NB4 (cell line): Measurements from ENCODE around the gene FRYL.
A peak's percentile ranks its signal among the peaks of the same experiment; 100 is the strongest.

ENCODE experiments used
- DNase-seq: peaks from one replicate; pipeline ENCODE4 v3.0.0; 2010; ENCODE audit warnings: low read depth
- H3K4me3 ChIP-seq: one replicate; pipeline ENCODE4 v1.5.1; 2011; ENCODE audit warnings: mild to moderate bottlenecking, low read depth, low read length, moderate library complexity
- MYC ChIP-seq: IDR thresholded peaks from 2 replicates; pipeline ENCODE4 v1.6.1; 2011; ENCODE audit warnings: low read depth, low read length
- POLR2A ChIP-seq: IDR thresholded peaks from 2 replicates; pipeline ENCODE4 v1.6.1; 2011; ENCODE audit warnings: mild to moderate bottlenecking; ENCODE audit not compliant: insufficient read length; ENCODE audit errors: extremely low read depth
- TF ChIP-seq, protein P1 (sequence below): IDR thresholded peaks from 2 replicates; pipeline ENCODE4 v1.6.1; 2011; ENCODE audit warnings: low read depth, low read length
- TF ChIP-seq, protein P2 (sequence below): IDR thresholded peaks from one replicate; pipeline ENCODE4 v1.5.1; 2012; ENCODE audit warnings: low read depth, low read length

FRYL gene

DNA sequence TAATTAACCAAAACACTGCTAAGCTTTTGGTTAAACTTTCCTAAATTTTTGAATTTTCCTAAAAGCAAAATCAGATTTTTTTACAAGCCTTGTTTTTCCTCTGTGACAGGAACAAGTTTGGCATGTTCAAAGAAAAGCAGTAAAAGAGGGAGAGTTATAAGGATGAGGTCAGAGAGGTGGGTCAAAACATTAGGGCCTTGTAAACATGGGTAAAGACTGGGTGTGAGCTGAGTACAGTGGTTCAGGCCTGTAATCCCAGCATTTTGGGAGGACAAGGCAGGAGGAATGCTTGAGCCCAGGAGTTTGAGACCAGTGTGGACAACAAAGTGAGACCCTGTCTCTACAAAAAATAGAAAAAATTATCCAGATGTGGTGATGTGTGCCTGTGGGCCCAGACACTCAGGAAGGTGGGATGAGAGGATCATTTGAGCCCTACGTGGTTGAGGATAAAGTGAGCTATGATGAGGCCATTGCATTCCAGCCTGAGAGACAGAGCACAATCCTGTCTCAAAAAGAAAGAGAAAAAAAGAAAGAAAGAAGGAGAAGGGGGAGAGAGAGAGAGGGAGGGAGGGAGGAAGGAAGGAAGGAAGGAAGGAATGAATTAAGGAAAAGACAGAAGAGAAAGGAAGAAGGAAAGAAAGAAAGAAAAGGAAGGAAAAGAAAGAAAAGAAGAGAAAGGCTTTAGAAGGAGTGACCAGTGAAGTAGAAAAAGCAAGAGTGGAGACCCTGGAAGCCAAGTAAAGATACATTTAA lies 17.0 kb upstream of the FRYL start:
- DNase-seq, result no peak
- H3K4me3 ChIP-seq, result no peak overlapping the region
- TF ChIP-seq MYC (no peak), POLR2A (no peak)
- TF ChIP-seq, protein P1, sequence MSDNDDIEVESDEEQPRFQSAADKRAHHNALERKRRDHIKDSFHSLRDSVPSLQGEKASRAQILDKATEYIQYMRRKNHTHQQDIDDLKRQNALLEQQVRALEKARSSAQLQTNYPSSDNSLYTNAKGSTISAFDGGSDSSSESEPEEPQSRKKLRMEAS, result no peak
- TF ChIP-seq, protein P2, sequence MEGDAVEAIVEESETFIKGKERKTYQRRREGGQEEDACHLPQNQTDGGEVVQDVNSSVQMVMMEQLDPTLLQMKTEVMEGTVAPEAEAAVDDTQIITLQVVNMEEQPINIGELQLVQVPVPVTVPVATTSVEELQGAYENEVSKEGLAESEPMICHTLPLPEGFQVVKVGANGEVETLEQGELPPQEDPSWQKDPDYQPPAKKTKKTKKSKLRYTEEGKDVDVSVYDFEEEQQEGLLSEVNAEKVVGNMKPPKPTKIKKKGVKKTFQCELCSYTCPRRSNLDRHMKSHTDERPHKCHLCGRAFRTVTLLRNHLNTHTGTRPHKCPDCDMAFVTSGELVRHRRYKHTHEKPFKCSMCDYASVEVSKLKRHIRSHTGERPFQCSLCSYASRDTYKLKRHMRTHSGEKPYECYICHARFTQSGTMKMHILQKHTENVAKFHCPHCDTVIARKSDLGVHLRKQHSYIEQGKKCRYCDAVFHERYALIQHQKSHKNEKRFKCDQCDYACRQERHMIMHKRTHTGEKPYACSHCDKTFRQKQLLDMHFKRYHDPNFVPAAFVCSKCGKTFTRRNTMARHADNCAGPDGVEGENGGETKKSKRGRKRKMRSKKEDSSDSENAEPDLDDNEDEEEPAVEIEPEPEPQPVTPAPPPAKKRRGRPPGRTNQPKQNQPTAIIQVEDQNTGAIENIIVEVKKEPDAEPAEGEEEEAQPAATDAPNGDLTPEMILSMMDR, result no peak

DNA sequence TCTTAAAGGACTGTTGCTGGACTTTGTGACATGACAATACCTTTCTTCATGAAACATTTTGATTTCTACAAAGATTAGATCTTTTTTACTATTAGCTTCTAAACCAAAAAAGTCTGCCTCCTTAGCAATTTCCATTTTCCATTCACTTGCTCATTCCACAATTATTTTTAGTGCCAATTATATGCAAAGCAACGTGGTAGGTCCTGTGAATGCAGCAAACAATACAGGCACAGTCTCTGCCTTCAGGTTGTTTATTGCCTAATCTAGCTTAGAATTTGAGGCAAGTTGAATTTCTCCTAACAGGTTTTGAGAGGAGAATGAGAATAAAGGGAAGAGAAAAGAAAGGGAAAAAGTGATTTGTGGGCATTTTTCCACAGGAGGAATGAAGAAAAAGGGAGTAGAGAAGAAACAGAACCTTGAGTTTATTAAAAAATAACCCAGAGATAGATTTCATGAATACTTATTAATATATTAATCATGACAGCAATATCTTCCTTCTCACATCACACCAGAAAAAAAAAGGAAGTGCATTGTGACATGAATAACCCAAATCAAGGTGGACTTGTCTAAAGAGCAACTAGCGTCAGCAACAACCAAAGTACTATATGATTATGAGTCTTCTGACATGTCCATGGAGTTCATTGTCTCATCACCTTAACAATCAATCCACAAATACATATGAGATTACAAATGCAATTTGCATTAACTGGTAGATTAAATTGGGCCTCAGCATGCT lies 16.3 kb upstream of the FRYL start:
- TF ChIP-seq, protein P1, result no peak
- TF ChIP-seq POLR2A (no peak), MYC (no peak)
- TF ChIP-seq, protein P2, result no peak
- no peak overlapping the region for H3K4me3 ChIP-seq
- DNase-seq, result no peak

DNA sequence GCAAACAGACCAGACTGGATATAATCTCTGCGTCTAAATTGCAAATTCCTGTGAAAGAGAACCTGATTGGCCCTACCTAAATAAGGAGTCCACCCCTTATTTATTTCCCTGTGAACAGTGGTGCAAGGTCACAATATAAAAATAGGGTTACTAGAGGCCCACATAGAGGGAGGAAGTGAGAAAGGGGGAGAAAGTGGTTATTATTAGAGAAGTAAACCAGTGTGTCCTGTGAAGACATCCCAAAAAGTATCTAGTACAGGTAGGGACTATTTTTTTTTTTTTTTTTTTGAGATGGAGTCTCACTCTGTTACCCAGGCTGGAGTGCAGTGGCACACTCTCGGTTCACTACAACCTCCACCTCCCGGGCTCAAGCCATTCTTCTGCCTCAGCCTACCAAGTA lies 15.0 kb upstream of the FRYL start:
- TF ChIP-seq POLR2A, result no peak
- TF ChIP-seq MYC, result no peak
- TF ChIP-seq, protein P2, result no peak
- DNase-seq, result no peak

DNA sequence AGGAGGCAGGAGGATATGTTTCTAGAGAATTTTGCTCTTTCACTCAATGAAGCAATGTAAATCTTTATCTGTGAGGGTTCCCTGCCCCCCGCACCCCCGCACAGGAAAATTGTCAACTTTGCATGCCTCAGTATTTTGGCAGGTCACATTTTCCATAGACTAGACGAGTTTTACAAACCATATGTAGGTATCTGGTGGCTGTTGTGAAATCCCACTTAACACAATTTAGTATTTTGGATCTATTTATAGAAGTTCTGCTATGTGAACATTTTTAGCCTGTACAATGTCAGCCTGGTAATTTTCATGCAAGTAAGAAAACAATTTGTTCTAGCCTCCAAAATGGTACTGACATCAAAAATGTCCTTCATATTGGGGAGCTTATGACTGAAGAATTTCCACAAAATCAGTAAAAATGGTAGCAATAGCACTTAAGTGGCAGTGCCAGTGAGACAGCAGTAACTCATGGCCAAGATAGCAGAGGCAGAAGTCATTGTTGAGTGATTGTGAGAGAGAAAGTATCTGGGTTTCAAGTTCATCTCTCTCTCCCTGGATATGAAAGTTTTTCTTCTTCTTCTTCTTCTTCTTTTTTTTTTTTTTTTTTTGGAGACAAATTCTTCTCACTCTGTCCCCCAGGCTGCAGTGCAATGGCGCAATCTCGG lies 12.4 kb upstream of the FRYL start:
- TF ChIP-seq POLR2A, result no peak
- TF ChIP-seq, protein P1, result no peak
- TF ChIP-seq, protein P2, result no peak
- TF ChIP-seq MYC, result no peak
- no peak overlapping the region for H3K4me3 ChIP-seq
- peak; percentile 27 for DNase-seq

More for the DNA sequence above, 15.0 kb upstream of the FRYL start:
- H3K4me3 ChIP-seq, result no peak overlapping the region

DNA sequence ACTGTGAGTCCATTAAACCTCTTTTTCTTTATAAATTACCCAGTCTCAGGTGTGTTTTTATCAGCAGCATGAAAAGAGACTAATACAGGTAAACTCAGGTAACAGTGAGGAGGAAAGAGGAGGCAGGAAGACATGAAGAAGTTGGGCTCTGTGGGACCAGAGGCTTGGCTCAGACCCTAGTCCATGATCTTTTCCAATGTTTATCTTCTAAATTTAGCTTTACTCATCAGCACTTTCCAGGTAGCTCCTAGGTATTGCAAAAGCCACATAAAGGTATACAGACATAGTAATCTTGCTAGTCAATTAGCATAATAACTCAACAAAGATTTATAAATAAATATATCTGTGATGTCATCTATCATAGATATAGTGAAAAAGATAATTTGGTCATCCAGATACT lies 11.2 kb upstream of the FRYL start:
- TF ChIP-seq POLR2A (no peak), MYC (no peak)
- TF ChIP-seq, protein P1, result no peak
- TF ChIP-seq, protein P2, result no peak
- H3K4me3 ChIP-seq, result no peak overlapping the region

More for the DNA sequence above, 11.2 kb upstream of the FRYL start:
- no peak for DNase-seq
